ENCODE measurements around the gene MUSK. TPM values are rescaled to one million over a fixed set of nuclear protein-coding genes. Genes with fewer than 3 reads are reported as not detected.

Gene MUSK
- total and polyA plus RNA-seq, 2 of the 8 experiments (the other 6 are each of a cell fraction or from before 2014, with no cell fraction given), result not detected

- TF ChIP-seq SUZ12 (IDR thresholded peaks at IDR 0.05; ENCODE audit: low read length) (no peak), ZNF274 (IDR thresholded peaks at IDR 0.05; ENCODE audit: borderline replicate concordance, extremely low read depth, low read length) (no peak)
These were observed 167.3 kb downstream of the MUSK start (continued) for GRCh38 chr9:110835859-110836271.
